CD4-positive, alpha-beta T cell treated with Interleukin-6 at 100 ng/mL for 8 hours (primary cell): ENCODE measurements around the gene EDN3.
"Not testable (repeated sequence)": the region's sequence is repeated elsewhere in the genome, so short reads cannot be mapped to it uniquely, and the experiment has no call there.

Source experiments
- DNase-seq: peaks from one replicate; pipeline ENCODE4 v3.0.0-alpha.2; 2020; ENCODE audit warnings: mixed read lengths, low spot score

EDN3 gene

GRCh38 chr20:59336540-59336939 is 36.1 kb downstream of the EDN3 start:
- no peak for DNase-seq

- not testable (repeated sequence) for DNase-seq
Measured at GRCh38 chr20:59338444-59338843, 38.0 kb downstream of the EDN3 start.

- no peak for DNase-seq
Measured at GRCh38 chr20:59340201-59340885, 39.9 kb downstream of the EDN3 start.

GRCh38 chr20:59341285-59342022 is 41.0 kb downstream of the EDN3 start:
- not testable (repeated sequence) for DNase-seq

- no peak for DNase-seq
Measured at GRCh38 chr20:59342023-59342957, 41.9 kb downstream of the EDN3 start.

GRCh38 chr20:59346061-59346460 is 45.6 kb downstream of the EDN3 start:
- no peak for DNase-seq

GRCh38 chr20:59349277-59349676 is 48.9 kb downstream of the EDN3 start:
- DNase-seq = no peak

- DNase-seq = no peak
Measured at GRCh38 chr20:59350330-59351156, 50.1 kb downstream of the EDN3 start.

- no peak for DNase-seq
Measured at GRCh38 chr20:59351157-59352040, 51.0 kb downstream of the EDN3 start.

- DNase-seq = no peak
Measured at GRCh38 chr20:59352541-59352940, 52.1 kb downstream of the EDN3 start.

GRCh38 chr20:59352990-59353389 is 52.6 kb downstream of the EDN3 start:
- DNase-seq = no peak

GRCh38 chr20:59354460-59354859 is 54.0 kb downstream of the EDN3 start:
- no peak for DNase-seq

GRCh38 chr20:59355242-59355641 is 54.8 kb downstream of the EDN3 start:
- no peak for DNase-seq

- no peak for DNase-seq
Measured at GRCh38 chr20:59356662-59357165, 56.3 kb downstream of the EDN3 start.

- not testable (repeated sequence) for DNase-seq
Measured at GRCh38 chr20:59358793-59359192, 58.4 kb downstream of the EDN3 start.

GRCh38 chr20:59359906-59360725 is 59.7 kb downstream of the EDN3 start:
- DNase-seq = no peak

- no peak for DNase-seq
Measured at GRCh38 chr20:59360934-59361333, 60.5 kb downstream of the EDN3 start.

- no peak for DNase-seq
Measured at GRCh38 chr20:59361411-59361810, 61.0 kb downstream of the EDN3 start.

GRCh38 chr20:59363101-59363500 is 62.7 kb downstream of the EDN3 start:
- DNase-seq = no peak
